Stimulated activated naive B cell treated with anti-CD40 and anti-IgM and Interleukin-4, amounts not matched to agents 10 μg/mL and 1 μg/mL and 100 μg/mL, for 72 hours (primary cell): ENCODE measurements around the gene GTF2H3.
A peak's percentile ranks its signal among the peaks of the same experiment; 100 is the strongest.

ENCODE experiments used
- ATAC-seq, 2 donors: fragments of 150-1000 bp; cut with Tn5 transposase; replicated peaks; 2 replicates each; pipeline ENCODE4 v1.10.0; 2021; ENCODE audit warnings: moderate library complexity in 1 of 2
- DNase-seq: peaks from one replicate; pipeline ENCODE4 v3.0.0; 2021
- H3K27ac Mint-ChIP-seq: one replicate; pipeline ENCODE4 v1.8.0; 2022; ENCODE audit warnings: mild to moderate bottlenecking, mixed read lengths
- H3K27me3 Mint-ChIP-seq, 2 donors: one replicate each; pipeline ENCODE4 v1.8.0; 2022; ENCODE audit warnings: mixed read lengths in 2 of 2
- H3K36me3 Mint-ChIP-seq, 2 donors: one replicate each; pipeline ENCODE4 v1.8.0; 2022; ENCODE audit warnings: mixed read lengths in 2 of 2, mild to moderate bottlenecking in 1 of 2
- H3K4me1 Mint-ChIP-seq, 2 donors: one replicate each; pipeline ENCODE4 v1.8.0; 2022; ENCODE audit warnings: mixed read lengths in 2 of 2, mild to moderate bottlenecking in 1 of 2
- H3K4me3 Mint-ChIP-seq, 2 donors: one replicate each; pipeline ENCODE4 v1.8.0; 2022; ENCODE audit warnings: mild to moderate bottlenecking in 2 of 2, mixed read lengths in 2 of 2, moderate library complexity in 1 of 2
- H3K9me3 Mint-ChIP-seq, 2 donors: one replicate each; pipeline ENCODE4 v1.8.0; 2022; ENCODE audit warnings: mixed read lengths in 2 of 2, mild to moderate bottlenecking in 1 of 2

Gene GTF2H3

DNA sequence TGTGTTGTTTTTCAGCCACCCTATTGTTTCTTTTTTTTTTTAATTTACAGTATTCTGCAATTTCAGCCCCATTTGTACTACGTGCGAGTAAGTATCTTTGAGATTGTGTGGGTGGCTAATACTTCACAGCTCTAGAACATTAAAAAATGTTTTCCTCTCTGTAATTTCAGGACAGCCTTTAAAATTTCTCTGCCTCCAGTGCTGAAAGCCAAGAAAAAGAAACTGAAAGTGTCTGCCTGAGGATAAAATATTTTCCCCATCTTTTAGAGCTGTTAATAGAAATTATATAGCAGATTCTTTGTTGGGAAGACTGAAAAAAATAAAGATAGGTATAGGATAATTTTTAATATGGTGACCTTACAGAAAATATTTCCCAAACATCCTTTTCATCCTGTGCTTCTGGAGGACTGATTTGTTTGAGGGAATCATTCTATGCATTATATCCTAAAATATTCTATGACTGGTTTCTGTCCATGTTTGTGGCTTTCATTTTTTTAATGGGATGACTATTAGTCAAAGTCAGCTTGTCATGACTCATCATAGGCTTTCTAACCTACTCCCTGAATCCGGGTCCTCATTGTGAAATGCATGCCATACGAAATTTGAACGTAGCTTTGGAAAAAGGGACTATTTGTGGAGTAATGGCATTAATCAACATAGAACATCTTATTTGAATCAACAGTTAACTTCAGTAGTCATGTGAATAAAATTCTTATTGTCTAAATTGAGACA, 26.5 kb downstream of the GTF2H3 start:
- Mint-ChIP-seq H3K9me3 (no peaks in the 10 kb centered on the region), H3K4me1 (peaks cover 2 to 19% of the 10 kb centered on the region in 2 donors), H3K27ac (no peak overlapping the region), H3K4me3 (no peak overlapping the region), H3K27me3 (no peaks in the 10 kb centered on the region), H3K36me3 (peaks cover 41% of the 10 kb centered on the region in 2 donors)
- no peak for DNase-seq
- ATAC-seq, result no peak

DNA sequence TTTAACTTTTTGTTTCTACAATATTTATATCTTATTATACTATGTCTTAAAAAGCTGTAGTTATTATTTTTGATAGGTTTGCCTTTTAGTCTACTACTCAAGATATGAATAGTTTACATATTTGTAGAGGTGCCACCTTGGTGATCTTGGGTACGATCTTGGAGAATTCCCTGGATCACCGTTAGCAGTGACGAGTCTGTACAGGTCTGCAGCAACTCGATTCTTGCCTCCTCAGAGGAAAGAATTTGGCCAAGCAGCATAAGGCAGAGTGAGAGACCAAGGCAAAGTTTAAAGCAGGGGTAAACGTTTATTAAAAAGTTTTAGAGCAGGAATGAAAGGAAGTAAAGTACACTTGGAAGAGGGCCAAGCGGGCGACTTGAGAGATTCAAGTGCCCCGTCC, 34.1 kb downstream of the GTF2H3 start:
- no peak overlapping the region for H3K27ac Mint-ChIP-seq
- ATAC-seq (no peak), DNase-seq (no peak)
- no peaks in the 10 kb centered on the region for H3K27me3 Mint-ChIP-seq
- no peaks in the 10 kb centered on the region for H3K9me3 Mint-ChIP-seq
- peaks cover 7 to 19% of the 10 kb centered on the region in 2 donors for H3K4me1 Mint-ChIP-seq
- H3K4me3 Mint-ChIP-seq, result no peak overlapping the region
- H3K36me3 Mint-ChIP-seq, result peaks cover 20 to 23% of the 10 kb centered on the region in 2 donors

DNA sequence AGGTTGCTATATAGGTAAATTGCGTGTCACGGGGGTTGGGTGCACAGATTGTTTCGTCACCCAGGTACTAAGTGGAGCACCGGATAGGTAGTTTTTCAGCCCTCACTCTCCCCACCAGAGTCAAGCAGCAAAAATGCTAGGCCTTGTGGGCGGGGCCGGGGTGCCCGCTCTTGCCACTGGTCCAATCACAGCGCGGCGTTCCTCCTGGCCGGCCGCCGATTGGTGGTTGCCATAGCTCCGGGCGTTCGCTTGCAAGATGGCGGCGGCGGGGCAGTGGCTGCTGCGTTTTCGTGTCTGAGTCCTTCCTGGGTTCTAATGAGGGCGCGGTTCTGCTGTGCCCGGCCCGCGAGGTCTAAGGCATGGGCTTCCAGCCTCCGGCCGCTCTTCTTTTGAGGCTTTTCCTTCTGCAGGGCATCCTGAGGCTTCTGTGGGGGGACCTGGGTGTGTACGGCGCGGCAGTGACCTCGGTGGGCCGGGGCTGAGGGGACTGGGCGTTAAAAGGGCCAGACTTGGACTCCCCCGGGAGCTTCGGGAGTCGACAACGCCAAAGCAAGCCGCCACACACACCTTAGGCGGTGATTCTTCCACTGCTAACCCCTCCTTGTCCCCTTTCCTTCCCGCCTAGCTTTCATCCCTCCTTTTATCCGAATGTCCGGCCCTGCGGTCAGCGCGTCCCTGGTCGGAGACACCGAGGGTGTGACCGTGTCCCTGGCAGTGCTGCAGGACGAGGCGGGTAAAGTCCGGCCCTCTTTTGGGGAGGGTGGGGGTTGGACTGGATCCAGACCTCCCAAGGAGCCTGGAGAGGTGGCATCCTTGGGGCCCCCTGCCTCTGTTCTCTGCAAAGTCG, 37.5 kb downstream of the GTF2H3 start, which contains the start of gene TCTN2:
TCTN2 (plus strand) TSS at position 232 of the 847 bp plus-strand sequence; CDS start at position 360, 128 bp downstream.
- Mint-ChIP-seq H3K4me3 (peak within 1 kb of the TSS; percentile 90 to 95), H3K4me1 (peaks cover 7 to 19% of the 10 kb centered on the region in 2 donors), H3K27me3 (no peaks in the 10 kb centered on the region), H3K36me3 (peaks cover 8 to 16% of the 10 kb centered on the region in 2 donors), H3K9me3 (no peaks in the 10 kb centered on the region), H3K27ac (peak within 1 kb of the TSS; percentile 77)
- ATAC-seq, result peak; percentile 100
- DNase-seq, result peak; percentile 87

DNA sequence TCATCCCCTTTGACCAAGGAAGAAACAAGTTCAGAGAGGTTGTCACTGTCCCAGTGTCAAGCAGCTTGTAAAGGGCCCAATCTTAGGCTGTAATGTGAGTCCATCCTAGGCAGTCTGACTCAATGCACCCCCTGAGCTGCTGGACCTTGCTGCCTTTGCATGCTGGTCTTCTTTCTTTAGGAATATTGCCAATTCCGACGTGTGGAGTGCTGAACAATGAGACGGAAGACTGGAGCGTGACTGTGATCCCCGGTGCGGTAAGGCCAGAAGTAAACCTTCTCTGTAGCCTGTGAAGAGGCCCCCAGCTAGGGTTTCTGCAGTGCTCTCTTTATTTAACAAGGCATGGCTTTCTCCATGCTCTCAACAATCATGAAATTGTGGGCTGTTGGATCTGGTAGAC, 38.2 kb downstream of the GTF2H3 start:
- ATAC-seq, result no peak
- no peaks in the 10 kb centered on the region for H3K9me3 Mint-ChIP-seq
- no peak for DNase-seq
- H3K27ac Mint-ChIP-seq, result no peak overlapping the region
- H3K4me1 Mint-ChIP-seq, result peaks cover 7 to 19% of the 10 kb centered on the region in 2 donors
- H3K4me3 Mint-ChIP-seq, result peak overlapping the region; percentile 90 to 95
- no peaks in the 10 kb centered on the region for H3K27me3 Mint-ChIP-seq
- H3K36me3 Mint-ChIP-seq, result peaks cover 8 to 19% of the 10 kb centered on the region in 2 donors

DNA sequence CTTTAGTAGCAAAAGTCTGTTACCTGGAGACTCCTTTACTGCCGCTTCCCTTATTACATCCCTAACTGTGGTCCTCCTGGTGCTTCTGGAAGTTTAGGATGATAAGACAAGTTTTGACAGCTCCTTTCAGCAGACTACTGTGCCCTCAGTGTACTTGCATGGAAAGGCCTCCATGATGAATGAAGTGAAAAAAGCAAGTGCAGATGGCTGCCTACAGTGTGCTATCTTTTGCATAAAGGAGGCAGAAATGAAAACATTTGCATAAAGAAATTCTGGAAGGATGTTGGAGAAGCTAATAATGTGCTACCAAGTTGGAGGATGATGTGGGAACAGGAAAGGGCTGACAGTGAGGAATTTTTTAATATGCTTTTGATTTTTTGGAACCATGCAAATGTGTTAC, 41.8 kb downstream of the GTF2H3 start:
- Mint-ChIP-seq H3K36me3 (peaks cover 9 to 25% of the 10 kb centered on the region in 2 donors), H3K4me3 (no peak overlapping the region), H3K9me3 (no peaks in the 10 kb centered on the region), H3K27ac (no peak overlapping the region), H3K4me1 (peaks cover 7 to 19% of the 10 kb centered on the region in 2 donors), H3K27me3 (no peaks in the 10 kb centered on the region)
- DNase-seq (no peak), ATAC-seq (no peak)

DNA sequence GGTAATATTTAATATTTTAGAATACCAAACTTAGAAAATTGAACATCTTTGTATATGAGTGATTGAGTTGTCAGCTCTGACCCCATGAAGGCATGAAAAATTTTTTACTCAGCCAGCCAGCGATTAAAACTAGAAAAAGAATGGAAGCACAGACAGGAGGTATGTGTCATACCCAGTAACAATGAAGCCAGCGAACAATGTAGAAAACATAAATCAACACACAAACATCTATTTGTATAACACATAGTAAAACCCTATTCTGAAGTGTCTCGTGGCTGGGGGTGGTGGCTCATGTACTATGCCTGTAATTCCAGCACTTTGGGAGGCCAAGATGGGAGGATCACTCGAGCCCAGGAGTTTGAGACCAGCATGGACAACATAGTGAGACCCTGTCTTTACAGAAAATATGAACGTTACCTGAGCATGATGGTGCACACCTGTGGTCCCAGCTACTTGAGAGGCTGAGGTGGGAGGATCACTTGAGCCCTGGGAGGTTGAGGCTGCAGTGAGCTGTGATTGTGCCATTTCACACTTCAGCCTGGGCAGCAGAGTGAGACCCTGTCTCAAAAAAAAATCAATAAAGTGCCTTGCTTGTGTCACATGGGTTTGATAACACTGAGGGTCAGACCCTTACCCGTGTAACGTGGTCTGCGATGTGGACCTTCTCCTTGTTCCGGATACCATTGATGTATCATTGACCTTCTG, 43.1 kb downstream of the GTF2H3 start:
- Mint-ChIP-seq H3K4me3 (no peak overlapping the region), H3K36me3 (peaks cover 17 to 36% of the 10 kb centered on the region in 2 donors), H3K27me3 (no peaks in the 10 kb centered on the region), H3K27ac (no peak overlapping the region), H3K9me3 (no peaks in the 10 kb centered on the region), H3K4me1 (peaks cover 8 to 12% of the 10 kb centered on the region in 2 donors)
- ATAC-seq (no peak), DNase-seq (no peak)

DNA sequence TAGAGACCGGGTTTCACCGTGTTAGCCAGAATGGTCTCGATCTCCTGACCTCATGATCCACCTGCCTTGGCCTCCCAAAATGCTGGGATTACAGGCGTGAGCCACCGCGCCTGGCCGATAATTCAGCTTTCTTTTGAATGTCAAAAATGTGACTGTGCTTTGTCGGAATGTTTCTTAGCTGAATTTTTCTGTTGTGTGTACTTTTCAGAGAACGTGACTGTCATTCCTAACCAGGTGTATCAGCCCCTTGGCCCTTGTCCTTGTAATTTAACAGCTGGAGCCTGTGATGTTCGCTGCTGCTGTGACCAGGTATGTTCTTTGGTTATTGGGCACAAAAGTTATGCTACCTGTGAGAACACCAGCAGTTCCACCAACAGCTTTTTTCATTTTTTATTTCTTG, 45.4 kb downstream of the GTF2H3 start:
- Mint-ChIP-seq H3K27me3 (no peaks in the 10 kb centered on the region), H3K36me3 (peaks cover 20 to 39% of the 10 kb centered on the region in 2 donors), H3K4me1 (peaks cover 7 to 9% of the 10 kb centered on the region in 2 donors), H3K9me3 (no peaks in the 10 kb centered on the region), H3K4me3 (no peak overlapping the region), H3K27ac (no peak overlapping the region)
- no peak for ATAC-seq
- DNase-seq, result no peak

DNA sequence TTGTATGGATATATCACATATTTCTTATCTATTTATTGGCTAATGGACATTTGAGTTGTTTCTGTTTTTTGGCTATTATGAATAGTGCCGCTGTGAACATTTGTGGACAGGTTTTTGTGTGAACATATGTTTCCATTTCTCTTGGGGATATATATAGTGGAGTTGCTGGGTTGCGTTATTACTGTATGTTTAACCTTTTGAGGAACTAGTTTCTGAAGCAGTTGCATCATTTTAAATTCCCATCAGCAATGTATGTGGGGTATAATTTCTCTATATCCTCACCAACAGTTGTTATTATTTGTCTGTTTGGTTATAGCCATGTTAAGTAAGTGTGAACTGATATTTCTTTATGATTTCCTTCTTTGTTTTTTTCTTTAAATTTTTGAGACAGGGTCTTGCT, 48.0 kb downstream of the GTF2H3 start:
- peaks cover 7 to 9% of the 10 kb centered on the region in 2 donors for H3K4me1 Mint-ChIP-seq
- no peak overlapping the region for H3K27ac Mint-ChIP-seq
- DNase-seq (no peak), ATAC-seq (peak; percentile 39 to 74)
- no peaks in the 10 kb centered on the region for H3K27me3 Mint-ChIP-seq
- H3K4me3 Mint-ChIP-seq, result no peak overlapping the region
- no peaks in the 10 kb centered on the region for H3K9me3 Mint-ChIP-seq
- H3K36me3 Mint-ChIP-seq, result peaks cover 15 to 29% of the 10 kb centered on the region in 2 donors

DNA sequence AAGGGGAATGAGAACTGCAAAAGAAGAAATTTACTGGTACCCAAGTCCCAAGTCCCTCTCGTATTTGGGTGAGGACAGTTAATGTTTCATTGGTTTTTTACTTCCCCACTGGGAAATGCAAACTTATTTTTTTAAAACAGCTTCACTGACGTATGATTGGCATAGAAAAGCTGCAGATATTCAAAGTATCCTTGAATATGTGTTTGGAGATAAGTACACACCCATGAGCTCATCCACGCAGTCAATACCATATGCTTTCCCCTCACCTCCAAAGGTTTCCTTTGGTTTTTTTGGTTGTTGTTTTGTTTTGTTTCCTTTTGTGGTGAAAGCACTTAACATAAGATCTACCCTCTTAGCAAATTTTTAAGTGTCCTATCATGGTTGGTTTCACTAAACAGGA, 50.3 kb downstream of the GTF2H3 start:
- H3K27me3 Mint-ChIP-seq, result no peaks in the 10 kb centered on the region
- no peak overlapping the region for H3K27ac Mint-ChIP-seq
- no peak for ATAC-seq
- H3K4me3 Mint-ChIP-seq, result no peak overlapping the region
- DNase-seq, result no peak
- H3K4me1 Mint-ChIP-seq, result peaks cover 7 to 9% of the 10 kb centered on the region in 2 donors
- H3K9me3 Mint-ChIP-seq, result no peaks in the 10 kb centered on the region
- peaks cover 19 to 28% of the 10 kb centered on the region in 2 donors for H3K36me3 Mint-ChIP-seq

DNA sequence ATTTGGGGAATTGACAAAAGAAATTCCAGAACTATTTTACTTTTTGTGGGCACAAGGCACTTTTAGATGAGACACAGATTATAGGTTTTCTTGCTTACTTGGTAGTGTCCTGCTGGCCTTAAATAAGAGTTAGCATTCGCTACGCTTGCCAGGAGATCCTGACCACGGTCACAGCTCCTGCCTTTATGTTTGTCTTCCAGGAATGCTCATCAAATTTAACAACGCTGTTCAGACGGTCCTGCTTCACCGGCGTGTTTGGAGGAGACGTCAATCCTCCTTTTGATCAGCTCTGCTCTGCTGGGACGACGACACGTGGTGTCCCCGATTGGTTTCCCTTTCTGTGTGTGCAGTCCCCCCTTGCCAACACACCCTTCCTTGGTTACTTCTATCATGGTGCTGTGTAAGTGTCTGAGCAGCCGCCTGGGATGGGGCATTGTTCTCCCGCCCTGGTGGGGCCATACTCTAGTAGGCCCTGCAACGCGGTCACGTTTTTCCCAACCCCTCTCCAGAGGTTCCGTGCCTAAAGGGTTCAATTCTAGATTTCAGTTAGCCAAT, 53.1 kb downstream of the GTF2H3 start:
- Mint-ChIP-seq H3K4me3 (no peak overlapping the region), H3K27me3 (no peaks in the 10 kb centered on the region), H3K4me1 (peaks cover 2 to 4% of the 10 kb centered on the region in 2 donors), H3K27ac (peak overlapping the region; percentile 54), H3K9me3 (no peaks in the 10 kb centered on the region), H3K36me3 (peaks cover 12 to 24% of the 10 kb centered on the region in 2 donors)
- ATAC-seq, result no peak
- DNase-seq, result no peak

DNA sequence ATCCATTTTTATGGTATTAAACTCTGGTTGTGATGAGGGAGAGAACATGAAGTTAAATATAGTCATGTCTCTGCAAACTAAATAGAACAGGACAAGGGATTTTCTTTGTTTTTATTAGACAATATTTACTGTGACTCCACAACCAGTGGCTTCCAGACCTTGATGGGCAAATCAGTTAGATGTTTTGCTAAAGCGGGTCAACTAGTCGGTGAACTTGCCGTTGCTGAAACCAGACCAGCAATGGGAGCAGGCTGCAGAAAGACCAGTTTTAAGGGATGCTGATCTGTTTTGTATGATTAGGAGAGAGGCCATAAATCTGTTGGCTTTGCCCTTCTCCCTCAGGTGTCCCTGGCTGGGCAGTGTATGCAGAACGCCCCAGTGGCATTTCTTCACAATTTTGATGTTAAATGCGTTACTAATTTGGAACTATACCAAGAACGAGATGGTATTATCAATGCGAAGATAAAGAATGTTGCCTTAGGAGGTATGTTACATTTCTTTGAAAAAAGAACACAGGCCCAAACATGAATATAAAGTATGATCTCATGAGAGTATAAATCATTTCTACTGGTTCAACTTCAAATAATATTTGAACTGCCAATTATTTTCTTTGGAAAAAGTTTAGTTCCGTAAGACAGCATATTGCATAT, 56.7 kb downstream of the GTF2H3 start:
- Mint-ChIP-seq H3K4me3 (no peak overlapping the region), H3K9me3 (no peaks in the 10 kb centered on the region), H3K4me1 (no peaks in the 10 kb centered on the region), H3K27ac (no peak overlapping the region), H3K36me3 (peaks cover 16 to 22% of the 10 kb centered on the region in 2 donors), H3K27me3 (no peaks in the 10 kb centered on the region)
- DNase-seq, result no peak
- ATAC-seq, result no peak

DNA sequence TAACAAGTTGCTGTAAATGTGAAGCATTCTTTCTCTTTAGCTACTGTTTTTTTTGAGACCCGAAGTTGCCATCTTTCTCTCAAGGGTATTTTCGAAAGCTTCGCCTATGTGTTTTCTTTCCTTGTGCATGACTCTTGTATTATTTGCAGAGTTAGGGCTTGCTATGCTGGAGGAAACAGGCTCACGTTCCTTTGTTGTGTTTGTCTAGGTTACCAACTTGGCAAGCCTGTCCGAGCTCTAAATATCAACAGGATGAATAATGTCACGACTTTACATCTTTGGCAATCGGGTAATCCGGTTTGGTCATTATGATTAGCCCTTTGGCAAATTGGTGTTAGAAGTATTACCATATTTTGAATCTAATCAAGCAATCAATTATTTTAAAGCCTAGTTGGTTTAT, 62.6 kb downstream of the GTF2H3 start:
- Mint-ChIP-seq H3K4me1 (no peaks in the 10 kb centered on the region), H3K9me3 (no peaks in the 10 kb centered on the region), H3K4me3 (no peak overlapping the region), H3K27ac (no peak overlapping the region), H3K36me3 (peaks cover 17 to 25% of the 10 kb centered on the region in 2 donors), H3K27me3 (no peaks in the 10 kb centered on the region)
- ATAC-seq (no peak), DNase-seq (no peak)

DNA sequence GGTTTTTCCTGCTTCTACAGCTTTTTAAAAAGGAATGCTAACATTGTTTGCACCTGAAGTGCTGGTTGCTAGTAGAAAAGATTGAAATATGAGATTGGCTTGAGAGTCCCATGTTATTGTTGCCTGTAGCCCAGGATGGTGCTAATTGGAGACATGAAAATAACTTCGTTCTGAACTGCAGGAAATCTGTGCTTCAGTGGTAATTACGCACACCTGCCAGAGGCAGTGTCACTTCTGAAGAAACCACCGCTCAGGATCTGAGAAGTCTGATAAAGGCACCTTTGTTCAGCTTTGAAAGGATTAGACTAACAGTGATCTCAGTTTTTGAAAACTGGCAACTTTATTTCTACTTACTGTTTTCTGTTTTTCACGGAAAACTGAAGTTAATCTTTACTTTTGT, 63.0 kb downstream of the GTF2H3 start:
- H3K36me3 Mint-ChIP-seq, result peaks cover 16 to 22% of the 10 kb centered on the region in 2 donors
- ATAC-seq, result no peak
- H3K9me3 Mint-ChIP-seq, result no peaks in the 10 kb centered on the region
- DNase-seq, result no peak
- H3K4me1 Mint-ChIP-seq, result no peaks in the 10 kb centered on the region
- H3K4me3 Mint-ChIP-seq, result no peak overlapping the region
- H3K27ac Mint-ChIP-seq, result no peak overlapping the region
- no peaks in the 10 kb centered on the region for H3K27me3 Mint-ChIP-seq
